ENCODE data around the gene ID2. TPM values are rescaled to one million over a fixed set of nuclear protein-coding genes. Genes with fewer than 3 reads are reported as not detected.

ID2 gene
- total and polyA plus RNA-seq, 2 of the 13 experiments (the other 11 are each of a cell fraction or from before 2014, with no cell fraction given), result 214 to 719 TPM

GRCh38 chr2:8656160-8656641 is 25.7 kb upstream of the ID2 start (continued):
- TF ChIP-seq ZNF460 (CRISPR knock-in tag; IDR thresholded peaks at IDR 0.05; ENCODE audit: borderline replicate concordance) (no peak; the same call in 1 of the 2 replicates), ZNF232 (CRISPR knock-in tag; IDR thresholded peaks at IDR 0.05; ENCODE audit: borderline replicate concordance) (no peak), ZKSCAN5 (CRISPR knock-in tag; IDR thresholded peaks at IDR 0.05) (no peak), ZNF276 (CRISPR knock-in tag; IDR thresholded peaks at IDR 0.05; ENCODE audit: low read depth) (no peak), ZBTB1 (CRISPR knock-in tag; IDR thresholded peaks at IDR 0.05; ENCODE audit: borderline replicate concordance) (no peak), ZNF230 (CRISPR knock-in tag; IDR thresholded peaks at IDR 0.05) (no peak), CCDC6 (CRISPR knock-in tag; IDR thresholded peaks at IDR 0.05) (peak; percentile 50; the same call in 1 of the 2 replicates), TBP (CRISPR knock-in tag; IDR thresholded peaks at IDR 0.05) (no peak), NFRKB (IDR thresholded peaks at IDR 0.05) (no peak), ZNF850 (CRISPR knock-in tag; conservative IDR thresholded peaks at IDR 0.05) (no peak), TRIM24 (CRISPR knock-in tag; IDR thresholded peaks at IDR 0.05) (peak; percentile 57; the same call in 1 of the 2 replicates), ATRX (CRISPR knock-in tag; IDR thresholded peaks at IDR 0.05; ENCODE audit: borderline replicate concordance) (no peak), TEAD3 (CRISPR knock-in tag; optimal IDR thresholded peaks at IDR 0.05; ENCODE audit: borderline replicate concordance) (peak; percentile 70), ZBTB8A (CRISPR knock-in tag; IDR thresholded peaks at IDR 0.05; ENCODE audit: borderline replicate concordance, low read depth) (no peak), RELA (CRISPR knock-in tag; IDR thresholded peaks at IDR 0.05) (no peak), NBN (conservative IDR thresholded peaks at IDR 0.05) (no peak), IKZF4 (CRISPR knock-in tag; IDR thresholded peaks at IDR 0.05; ENCODE audit: borderline replicate concordance, low read depth, not compliant biosample characterization) (no peak)
- TF ChIP-seq, protein P1, sequence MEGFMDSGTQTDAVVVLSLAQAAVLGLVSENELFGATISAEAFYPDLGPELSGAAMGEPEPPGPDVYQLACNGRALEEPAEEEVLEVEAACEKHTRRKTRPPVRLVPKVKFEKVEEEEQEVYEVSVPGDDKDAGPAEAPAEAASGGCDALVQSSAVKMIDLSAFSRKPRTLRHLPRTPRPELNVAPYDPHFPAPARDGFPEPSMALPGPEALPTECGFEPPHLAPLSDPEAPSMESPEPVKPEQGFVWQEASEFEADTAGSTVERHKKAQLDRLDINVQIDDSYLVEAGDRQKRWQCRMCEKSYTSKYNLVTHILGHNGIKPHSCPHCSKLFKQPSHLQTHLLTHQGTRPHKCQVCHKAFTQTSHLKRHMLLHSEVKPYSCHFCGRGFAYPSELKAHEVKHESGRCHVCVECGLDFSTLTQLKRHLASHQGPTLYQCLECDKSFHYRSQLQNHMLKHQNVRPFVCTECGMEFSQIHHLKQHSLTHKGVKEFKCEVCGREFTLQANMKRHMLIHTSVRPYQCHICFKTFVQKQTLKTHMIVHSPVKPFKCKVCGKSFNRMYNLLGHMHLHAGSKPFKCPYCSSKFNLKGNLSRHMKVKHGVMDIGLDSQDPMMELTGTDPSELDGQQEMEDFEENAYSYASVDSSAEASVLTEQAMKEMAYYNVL (CRISPR knock-in tag; IDR thresholded peaks at IDR 0.05; ENCODE audit: borderline replicate concordance), result peak; percentile 95
- TF ChIP-seq, protein P2, sequence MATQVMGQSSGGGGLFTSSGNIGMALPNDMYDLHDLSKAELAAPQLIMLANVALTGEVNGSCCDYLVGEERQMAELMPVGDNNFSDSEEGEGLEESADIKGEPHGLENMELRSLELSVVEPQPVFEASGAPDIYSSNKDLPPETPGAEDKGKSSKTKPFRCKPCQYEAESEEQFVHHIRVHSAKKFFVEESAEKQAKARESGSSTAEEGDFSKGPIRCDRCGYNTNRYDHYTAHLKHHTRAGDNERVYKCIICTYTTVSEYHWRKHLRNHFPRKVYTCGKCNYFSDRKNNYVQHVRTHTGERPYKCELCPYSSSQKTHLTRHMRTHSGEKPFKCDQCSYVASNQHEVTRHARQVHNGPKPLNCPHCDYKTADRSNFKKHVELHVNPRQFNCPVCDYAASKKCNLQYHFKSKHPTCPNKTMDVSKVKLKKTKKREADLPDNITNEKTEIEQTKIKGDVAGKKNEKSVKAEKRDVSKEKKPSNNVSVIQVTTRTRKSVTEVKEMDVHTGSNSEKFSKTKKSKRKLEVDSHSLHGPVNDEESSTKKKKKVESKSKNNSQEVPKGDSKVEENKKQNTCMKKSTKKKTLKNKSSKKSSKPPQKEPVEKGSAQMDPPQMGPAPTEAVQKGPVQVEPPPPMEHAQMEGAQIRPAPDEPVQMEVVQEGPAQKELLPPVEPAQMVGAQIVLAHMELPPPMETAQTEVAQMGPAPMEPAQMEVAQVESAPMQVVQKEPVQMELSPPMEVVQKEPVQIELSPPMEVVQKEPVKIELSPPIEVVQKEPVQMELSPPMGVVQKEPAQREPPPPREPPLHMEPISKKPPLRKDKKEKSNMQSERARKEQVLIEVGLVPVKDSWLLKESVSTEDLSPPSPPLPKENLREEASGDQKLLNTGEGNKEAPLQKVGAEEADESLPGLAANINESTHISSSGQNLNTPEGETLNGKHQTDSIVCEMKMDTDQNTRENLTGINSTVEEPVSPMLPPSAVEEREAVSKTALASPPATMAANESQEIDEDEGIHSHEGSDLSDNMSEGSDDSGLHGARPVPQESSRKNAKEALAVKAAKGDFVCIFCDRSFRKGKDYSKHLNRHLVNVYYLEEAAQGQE (IDR thresholded peaks at IDR 0.05; ENCODE audit: borderline replicate concordance in 1 of 2, low read depth in 1 of 2, low read length in 2 of 2), result no peak
- TF ChIP-seq, protein P3, sequence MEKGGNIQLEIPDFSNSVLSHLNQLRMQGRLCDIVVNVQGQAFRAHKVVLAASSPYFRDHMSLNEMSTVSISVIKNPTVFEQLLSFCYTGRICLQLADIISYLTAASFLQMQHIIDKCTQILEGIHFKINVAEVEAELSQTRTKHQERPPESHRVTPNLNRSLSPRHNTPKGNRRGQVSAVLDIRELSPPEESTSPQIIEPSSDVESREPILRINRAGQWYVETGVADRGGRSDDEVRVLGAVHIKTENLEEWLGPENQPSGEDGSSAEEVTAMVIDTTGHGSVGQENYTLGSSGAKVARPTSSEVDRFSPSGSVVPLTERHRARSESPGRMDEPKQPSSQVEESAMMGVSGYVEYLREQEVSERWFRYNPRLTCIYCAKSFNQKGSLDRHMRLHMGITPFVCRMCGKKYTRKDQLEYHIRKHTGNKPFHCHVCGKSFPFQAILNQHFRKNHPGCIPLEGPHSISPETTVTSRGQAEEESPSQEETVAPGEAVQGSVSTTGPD (CRISPR knock-in tag; IDR thresholded peaks at IDR 0.05), result peak; percentile 87

Measured in HepG2 (cell line).